ENCODE results near the gene WWOX.
A peak's percentile ranks its signal among the peaks of the same experiment; 100 is the strongest.

Gene WWOX

DNA sequence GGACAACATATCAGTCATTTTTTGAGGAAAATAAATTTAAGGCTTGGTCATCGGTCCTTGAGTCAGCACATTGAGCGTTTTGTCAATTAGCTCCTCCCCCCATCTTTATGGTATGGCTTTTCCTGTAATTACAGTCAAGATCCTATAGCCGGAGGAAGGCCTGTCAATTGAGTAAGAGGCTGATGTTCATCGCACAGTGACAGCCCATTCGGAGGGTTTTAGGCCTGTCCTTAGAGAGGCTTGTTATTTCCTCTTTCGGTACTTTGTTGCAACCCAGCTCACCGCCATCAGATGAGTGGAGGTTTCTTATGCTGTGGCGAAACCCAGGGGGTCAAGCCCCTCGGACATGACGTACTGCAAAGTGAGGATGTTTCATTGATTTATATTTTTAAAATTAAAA, 395.2 kb downstream of the WWOX start:
- DNase-seq (ENCODE audit: low read depth, low spot score) = no peak
- H3K9ac ChIP-seq (ENCODE audit: insufficient read length) = no peak overlapping the region
- H3K27ac ChIP-seq = no peak overlapping the region
- no peak for TF ChIP-seq POLR2AphosphoS5 (IDR thresholded peaks at IDR 0.05; ENCODE audit: borderline replicate concordance, low read depth, low read length)
- TF ChIP-seq EZH2 (IDR thresholded peaks at IDR 0.05) = no peak
- TF ChIP-seq FOXP2 (optimal IDR thresholded peaks at IDR 0.05; ENCODE audit: control extremely low read depth, extremely low read length, insufficient read depth) = no peak
- no peak overlapping the region for H3K4me3 ChIP-seq
- no peaks in the 10 kb centered on the region for H3K9me3 ChIP-seq (ENCODE audit: low read depth, low read length)
- H3K36me3 ChIP-seq (ENCODE audit: insufficient read depth, low read length) = no peaks in the 10 kb centered on the region

DNA sequence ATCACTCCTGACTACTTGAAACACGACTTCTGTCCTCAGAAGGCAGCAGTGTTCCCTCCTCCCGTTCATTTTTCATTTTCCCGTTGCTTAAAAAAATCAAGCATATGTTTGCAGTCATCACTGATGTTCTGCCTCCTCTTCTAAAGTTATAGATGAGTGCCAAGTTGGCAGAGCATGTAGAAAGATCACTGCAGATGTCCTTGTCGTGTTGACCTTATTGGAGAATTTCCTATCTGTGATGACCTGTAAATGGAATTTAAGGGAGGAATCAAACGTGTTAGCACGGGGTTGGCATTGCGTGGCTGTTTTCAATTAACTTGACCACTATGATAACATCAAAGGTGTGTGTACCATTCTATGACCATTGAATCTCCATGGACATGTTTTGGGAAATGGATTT, 396.7 kb downstream of the WWOX start:
- DNase-seq (ENCODE audit: low read depth, low spot score) = no peak

DNA sequence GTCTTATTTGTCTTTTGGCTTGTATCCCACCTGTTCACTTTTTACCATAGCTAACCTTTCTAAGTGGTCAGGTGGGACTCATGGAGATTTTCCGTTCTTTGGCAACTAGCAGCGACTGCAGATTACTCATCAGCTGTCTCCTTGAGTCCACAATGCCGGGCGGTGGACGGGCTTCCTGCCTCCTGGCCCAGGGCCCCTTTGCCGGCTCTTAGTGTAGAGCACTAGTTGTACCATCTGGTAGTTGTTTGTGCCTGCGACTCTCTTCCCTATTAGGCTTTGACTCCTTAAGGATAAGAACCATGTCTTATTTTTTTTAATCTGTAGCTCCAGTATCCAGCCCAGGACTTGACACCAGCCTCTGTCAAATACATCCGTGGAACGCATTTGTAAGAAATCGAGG, 399.9 kb downstream of the WWOX start:
- TF ChIP-seq POLR2AphosphoS5 (IDR thresholded peaks at IDR 0.05; ENCODE audit: borderline replicate concordance, low read depth, low read length) (no peak), EZH2 (IDR thresholded peaks at IDR 0.05) (no peak), FOXP2 (optimal IDR thresholded peaks at IDR 0.05; ENCODE audit: control extremely low read depth, extremely low read length, insufficient read depth) (no peak)
- Histone ChIP-seq H3K27ac (no peak overlapping the region), H3K9me3 (ENCODE audit: low read depth, low read length) (no peaks in the 10 kb centered on the region), H3K9ac (ENCODE audit: insufficient read length) (no peak overlapping the region), H3K4me3 (no peak overlapping the region), H3K36me3 (ENCODE audit: insufficient read depth, low read length) (no peaks in the 10 kb centered on the region)
- no peak for DNase-seq (ENCODE audit: low read depth, low spot score)

More for the DNA sequence above, 396.7 kb downstream of the WWOX start:
- Histone ChIP-seq H3K4me3 (no peak overlapping the region), H3K36me3 (ENCODE audit: insufficient read depth, low read length) (no peaks in the 10 kb centered on the region), H3K9ac (ENCODE audit: insufficient read length) (no peak overlapping the region), H3K9me3 (ENCODE audit: low read depth, low read length) (no peaks in the 10 kb centered on the region), H3K27ac (no peak overlapping the region)
- TF ChIP-seq POLR2AphosphoS5 (IDR thresholded peaks at IDR 0.05; ENCODE audit: borderline replicate concordance, low read depth, low read length) = no peak

DNA sequence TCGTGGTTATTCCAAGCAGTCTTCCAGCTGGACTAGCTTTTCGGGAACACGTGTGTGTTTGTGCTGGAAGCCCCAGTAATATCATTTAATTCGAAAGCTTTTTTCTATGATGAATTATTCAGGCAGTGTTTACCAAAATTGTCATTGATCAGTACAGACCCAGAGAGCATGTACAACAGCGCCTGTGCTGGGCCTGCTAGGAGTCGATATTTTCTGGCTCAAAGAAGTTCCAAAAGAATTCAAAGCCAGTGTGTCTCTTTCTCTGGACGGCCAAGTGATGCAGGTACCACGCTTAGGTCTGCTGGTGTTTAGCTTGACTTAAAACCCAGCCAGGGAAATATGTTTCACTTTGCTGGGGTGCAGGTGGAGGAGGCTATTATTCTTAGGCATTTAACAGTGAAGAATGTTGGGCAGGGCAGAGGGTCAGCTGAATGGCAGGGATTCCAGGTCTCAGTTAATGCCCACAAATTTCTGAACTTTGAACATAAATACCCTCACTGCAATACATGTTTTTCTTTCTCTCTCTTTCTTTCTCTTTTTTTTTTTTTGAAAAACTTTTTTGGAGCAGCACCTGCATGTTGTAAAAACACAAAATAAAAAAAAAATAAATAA, 401.3 kb downstream of the WWOX start:
- DNase-seq (ENCODE audit: low read depth, low spot score) = no peak
- Histone ChIP-seq H3K9ac (ENCODE audit: insufficient read length) (no peak overlapping the region), H3K27ac (no peak overlapping the region), H3K4me3 (no peak overlapping the region), H3K36me3 (ENCODE audit: insufficient read depth, low read length) (no peaks in the 10 kb centered on the region), H3K9me3 (ENCODE audit: low read depth, low read length) (no peaks in the 10 kb centered on the region)
- TF ChIP-seq FOXP2 (optimal IDR thresholded peaks at IDR 0.05; ENCODE audit: control extremely low read depth, extremely low read length, insufficient read depth) = no peak

DNA sequence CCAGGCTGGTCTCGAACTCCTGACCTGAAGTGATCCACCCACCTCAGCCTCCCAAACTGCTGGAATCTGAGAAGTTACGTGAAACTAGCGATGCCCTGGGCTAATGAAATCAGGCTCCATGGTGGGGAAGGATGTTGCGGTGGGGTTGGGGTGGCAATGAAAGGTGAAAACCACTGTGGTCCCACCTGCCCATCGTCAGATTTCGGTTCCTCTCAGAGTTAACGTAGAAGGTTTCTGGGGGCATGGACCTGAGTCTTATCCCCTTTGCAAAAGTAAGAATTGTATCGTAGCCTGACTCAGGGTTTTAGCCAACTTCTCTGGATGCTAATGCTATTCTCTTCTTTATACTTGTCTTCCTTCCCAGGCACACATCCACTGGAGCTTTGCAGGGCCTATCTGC, 402.3 kb downstream of the WWOX start:
- H3K36me3 ChIP-seq (ENCODE audit: insufficient read depth, low read length) = no peaks in the 10 kb centered on the region
- H3K27ac ChIP-seq = no peak overlapping the region
- DNase-seq (ENCODE audit: low read depth, low spot score) = no peak
- TF ChIP-seq FOXP2 (optimal IDR thresholded peaks at IDR 0.05; ENCODE audit: control extremely low read depth, extremely low read length, insufficient read depth) (no peak), EZH2 (IDR thresholded peaks at IDR 0.05) (no peak), POLR2AphosphoS5 (IDR thresholded peaks at IDR 0.05; ENCODE audit: borderline replicate concordance, low read depth, low read length) (no peak)
- no peak overlapping the region for H3K4me3 ChIP-seq
- no peaks in the 10 kb centered on the region for H3K9me3 ChIP-seq (ENCODE audit: low read depth, low read length)
- H3K9ac ChIP-seq (ENCODE audit: insufficient read length) = no peak overlapping the region

DNA sequence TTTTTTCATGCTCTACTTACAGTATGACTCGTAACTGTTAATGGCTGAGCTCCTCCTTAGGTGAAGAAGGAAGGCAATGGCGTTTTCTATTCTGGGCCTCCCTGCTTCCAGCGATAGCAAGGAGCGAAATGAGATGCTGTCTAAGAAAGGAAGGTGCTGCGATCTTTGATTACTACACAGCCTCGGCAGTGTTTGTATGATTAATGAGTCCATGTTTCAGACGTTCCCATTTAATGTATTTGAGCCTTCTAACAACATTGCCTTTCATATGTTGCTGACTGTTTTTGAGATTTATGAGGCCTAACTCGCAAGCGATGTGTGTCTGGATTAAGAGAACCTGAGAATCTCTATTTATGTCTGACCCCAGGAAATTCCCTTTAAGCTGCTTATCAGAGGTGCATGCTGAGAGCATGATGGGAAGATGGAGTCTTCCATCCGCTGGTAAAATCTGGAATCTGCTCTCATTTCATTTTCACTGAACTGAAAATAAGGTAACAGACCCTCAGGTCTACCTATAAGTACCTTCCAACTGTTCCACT, 403.4 kb downstream of the WWOX start:
- no peak for DNase-seq (ENCODE audit: low read depth, low spot score)
- no peaks in the 10 kb centered on the region for H3K9me3 ChIP-seq (ENCODE audit: low read depth, low read length)
- TF ChIP-seq FOXP2 (optimal IDR thresholded peaks at IDR 0.05; ENCODE audit: control extremely low read depth, extremely low read length, insufficient read depth) (no peak), POLR2AphosphoS5 (IDR thresholded peaks at IDR 0.05; ENCODE audit: borderline replicate concordance, low read depth, low read length) (no peak), EZH2 (IDR thresholded peaks at IDR 0.05) (no peak)
- H3K36me3 ChIP-seq (ENCODE audit: insufficient read depth, low read length) = no peaks in the 10 kb centered on the region
- no peak overlapping the region for H3K4me3 ChIP-seq
- H3K9ac ChIP-seq (ENCODE audit: insufficient read length) = no peak overlapping the region
- no peak overlapping the region for H3K27ac ChIP-seq

DNA sequence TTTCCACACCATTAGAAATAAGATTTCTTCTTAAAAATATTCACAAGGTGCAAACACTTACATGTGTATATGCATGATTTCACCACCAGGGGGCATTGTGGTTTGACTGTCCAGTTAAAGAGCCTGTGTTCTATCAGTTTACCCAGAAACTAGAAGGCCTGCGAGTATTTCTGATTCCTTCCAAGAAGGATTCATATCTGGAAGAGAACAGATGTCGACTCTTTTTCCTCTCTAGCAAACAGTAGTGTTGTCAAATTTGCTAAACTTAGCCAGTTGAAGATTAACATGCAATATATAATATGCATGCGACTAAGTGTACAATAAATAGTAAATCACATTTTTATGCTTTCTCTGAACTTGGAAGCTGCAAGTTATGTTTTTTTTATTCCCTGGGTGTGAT, 404.1 kb downstream of the WWOX start:
- DNase-seq (ENCODE audit: low read depth, low spot score) = peak; percentile 22
- TF ChIP-seq EZH2 (IDR thresholded peaks at IDR 0.05) (no peak), FOXP2 (optimal IDR thresholded peaks at IDR 0.05; ENCODE audit: control extremely low read depth, extremely low read length, insufficient read depth) (no peak), POLR2AphosphoS5 (IDR thresholded peaks at IDR 0.05; ENCODE audit: borderline replicate concordance, low read depth, low read length) (no peak)
- no peak overlapping the region for H3K4me3 ChIP-seq
- H3K9me3 ChIP-seq (ENCODE audit: low read depth, low read length) = no peaks in the 10 kb centered on the region
- no peaks in the 10 kb centered on the region for H3K36me3 ChIP-seq (ENCODE audit: insufficient read depth, low read length)
- H3K27ac ChIP-seq = no peak overlapping the region
- no peak overlapping the region for H3K9ac ChIP-seq (ENCODE audit: insufficient read length)

DNA sequence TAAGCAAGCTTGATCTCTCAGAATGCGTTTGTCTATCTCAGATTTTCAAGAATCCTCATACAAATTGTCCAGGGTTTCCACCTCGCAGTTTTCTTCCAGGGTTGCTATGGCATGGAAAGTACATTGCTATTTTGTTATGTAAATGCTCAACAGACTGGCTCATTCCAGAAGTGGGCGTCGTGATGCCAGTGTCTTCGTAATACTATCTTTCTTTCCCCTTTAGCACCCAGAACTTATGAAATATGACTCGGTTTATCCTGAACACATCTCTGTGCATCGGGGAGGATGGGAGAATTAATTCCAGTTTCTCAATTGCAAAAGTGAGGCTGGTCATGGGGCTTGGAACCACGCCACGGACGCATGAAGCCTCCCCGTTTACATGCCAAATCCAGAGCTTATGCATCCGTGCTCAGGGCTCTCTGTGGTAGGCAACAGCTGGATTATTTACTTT, 405.0 kb downstream of the WWOX start:
- no peaks in the 10 kb centered on the region for H3K9me3 ChIP-seq (ENCODE audit: low read depth, low read length)
- DNase-seq (ENCODE audit: low read depth, low spot score) = no peak
- H3K36me3 ChIP-seq (ENCODE audit: insufficient read depth, low read length) = no peaks in the 10 kb centered on the region
- H3K27ac ChIP-seq = no peak overlapping the region
- no peak overlapping the region for H3K9ac ChIP-seq (ENCODE audit: insufficient read length)
- TF ChIP-seq EZH2 (IDR thresholded peaks at IDR 0.05) (no peak), POLR2AphosphoS5 (IDR thresholded peaks at IDR 0.05; ENCODE audit: borderline replicate concordance, low read depth, low read length) (no peak), FOXP2 (optimal IDR thresholded peaks at IDR 0.05; ENCODE audit: control extremely low read depth, extremely low read length, insufficient read depth) (no peak)
- H3K4me3 ChIP-seq = no peak overlapping the region

DNA sequence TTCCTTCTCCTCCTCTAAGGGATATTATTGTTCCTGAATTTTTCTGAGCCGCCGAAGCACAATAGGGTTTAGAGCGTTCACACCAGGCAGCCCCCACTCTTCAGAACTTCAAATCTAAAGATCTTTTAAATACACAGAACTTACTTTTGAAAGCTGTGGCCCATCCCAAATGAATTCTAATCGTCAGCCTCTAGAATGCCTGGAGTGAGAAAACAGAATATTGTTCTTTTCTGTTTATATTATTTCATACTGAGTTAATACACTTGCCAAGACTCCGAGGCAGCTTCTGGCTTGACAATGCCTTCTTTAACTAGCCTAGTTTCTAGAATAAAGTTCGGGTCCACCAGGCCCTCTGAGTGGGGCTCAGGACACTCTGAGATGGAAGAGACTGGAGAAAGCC, 405.6 kb downstream of the WWOX start:
- H3K36me3 ChIP-seq (ENCODE audit: insufficient read depth, low read length) = no peaks in the 10 kb centered on the region
- H3K4me3 ChIP-seq = no peak overlapping the region
- no peaks in the 10 kb centered on the region for H3K9me3 ChIP-seq (ENCODE audit: low read depth, low read length)
- no peak for DNase-seq (ENCODE audit: low read depth, low spot score)
- H3K27ac ChIP-seq = no peak overlapping the region
- no peak for TF ChIP-seq FOXP2 (optimal IDR thresholded peaks at IDR 0.05; ENCODE audit: control extremely low read depth, extremely low read length, insufficient read depth)
- no peak for TF ChIP-seq POLR2AphosphoS5 (IDR thresholded peaks at IDR 0.05; ENCODE audit: borderline replicate concordance, low read depth, low read length)
- no peak for TF ChIP-seq EZH2 (IDR thresholded peaks at IDR 0.05)
- H3K9ac ChIP-seq (ENCODE audit: insufficient read length) = no peak overlapping the region

All from SK-N-MC (cell line).